ENCODE results near the gene RIMKLA. TPM values are rescaled to one million over a fixed set of nuclear protein-coding genes. Genes with fewer than 3 reads are reported as not detected.

RIMKLA gene
- total and polyA plus RNA-seq, 2 of the 13 experiments (the other 11 are each of a cell fraction or from before 2014, with no cell fraction given) = 2.5 to 3.8 TPM

DNA sequence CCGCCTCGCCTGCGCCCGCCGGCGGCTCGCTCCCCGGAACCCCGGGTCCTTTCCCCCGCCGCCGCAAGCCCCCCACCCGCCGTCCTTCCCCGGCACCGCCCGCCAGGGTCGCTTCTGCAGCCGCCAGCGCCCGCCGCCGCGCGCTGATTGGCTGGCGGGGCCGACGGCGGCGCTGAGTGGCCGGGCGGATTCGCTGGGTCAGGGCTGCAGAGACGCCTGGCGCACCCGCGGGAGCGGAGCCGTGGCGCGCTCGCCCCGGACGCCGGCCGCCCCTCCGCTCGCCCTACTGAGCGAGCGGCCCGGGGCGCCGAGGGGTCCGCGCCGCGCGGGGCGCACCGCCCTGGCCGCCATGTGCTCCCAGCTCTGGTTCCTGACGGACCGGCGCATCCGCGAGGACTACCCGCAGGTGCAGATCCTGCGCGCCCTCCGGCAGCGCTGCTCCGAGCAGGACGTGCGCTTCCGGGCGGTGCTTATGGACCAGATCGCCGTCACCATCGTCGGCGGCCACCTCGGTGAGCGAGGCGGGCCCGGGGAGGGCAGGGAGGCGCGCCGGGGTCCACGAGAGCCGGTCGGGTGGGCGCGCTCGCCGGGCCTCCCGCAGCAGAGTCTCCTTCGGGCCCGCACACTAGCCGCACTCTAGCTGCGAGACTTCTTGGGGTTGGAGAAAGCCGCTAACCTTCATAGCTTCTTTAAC, at the start of gene RIMKLA (continued):
- TF ChIP-seq, protein P1, sequence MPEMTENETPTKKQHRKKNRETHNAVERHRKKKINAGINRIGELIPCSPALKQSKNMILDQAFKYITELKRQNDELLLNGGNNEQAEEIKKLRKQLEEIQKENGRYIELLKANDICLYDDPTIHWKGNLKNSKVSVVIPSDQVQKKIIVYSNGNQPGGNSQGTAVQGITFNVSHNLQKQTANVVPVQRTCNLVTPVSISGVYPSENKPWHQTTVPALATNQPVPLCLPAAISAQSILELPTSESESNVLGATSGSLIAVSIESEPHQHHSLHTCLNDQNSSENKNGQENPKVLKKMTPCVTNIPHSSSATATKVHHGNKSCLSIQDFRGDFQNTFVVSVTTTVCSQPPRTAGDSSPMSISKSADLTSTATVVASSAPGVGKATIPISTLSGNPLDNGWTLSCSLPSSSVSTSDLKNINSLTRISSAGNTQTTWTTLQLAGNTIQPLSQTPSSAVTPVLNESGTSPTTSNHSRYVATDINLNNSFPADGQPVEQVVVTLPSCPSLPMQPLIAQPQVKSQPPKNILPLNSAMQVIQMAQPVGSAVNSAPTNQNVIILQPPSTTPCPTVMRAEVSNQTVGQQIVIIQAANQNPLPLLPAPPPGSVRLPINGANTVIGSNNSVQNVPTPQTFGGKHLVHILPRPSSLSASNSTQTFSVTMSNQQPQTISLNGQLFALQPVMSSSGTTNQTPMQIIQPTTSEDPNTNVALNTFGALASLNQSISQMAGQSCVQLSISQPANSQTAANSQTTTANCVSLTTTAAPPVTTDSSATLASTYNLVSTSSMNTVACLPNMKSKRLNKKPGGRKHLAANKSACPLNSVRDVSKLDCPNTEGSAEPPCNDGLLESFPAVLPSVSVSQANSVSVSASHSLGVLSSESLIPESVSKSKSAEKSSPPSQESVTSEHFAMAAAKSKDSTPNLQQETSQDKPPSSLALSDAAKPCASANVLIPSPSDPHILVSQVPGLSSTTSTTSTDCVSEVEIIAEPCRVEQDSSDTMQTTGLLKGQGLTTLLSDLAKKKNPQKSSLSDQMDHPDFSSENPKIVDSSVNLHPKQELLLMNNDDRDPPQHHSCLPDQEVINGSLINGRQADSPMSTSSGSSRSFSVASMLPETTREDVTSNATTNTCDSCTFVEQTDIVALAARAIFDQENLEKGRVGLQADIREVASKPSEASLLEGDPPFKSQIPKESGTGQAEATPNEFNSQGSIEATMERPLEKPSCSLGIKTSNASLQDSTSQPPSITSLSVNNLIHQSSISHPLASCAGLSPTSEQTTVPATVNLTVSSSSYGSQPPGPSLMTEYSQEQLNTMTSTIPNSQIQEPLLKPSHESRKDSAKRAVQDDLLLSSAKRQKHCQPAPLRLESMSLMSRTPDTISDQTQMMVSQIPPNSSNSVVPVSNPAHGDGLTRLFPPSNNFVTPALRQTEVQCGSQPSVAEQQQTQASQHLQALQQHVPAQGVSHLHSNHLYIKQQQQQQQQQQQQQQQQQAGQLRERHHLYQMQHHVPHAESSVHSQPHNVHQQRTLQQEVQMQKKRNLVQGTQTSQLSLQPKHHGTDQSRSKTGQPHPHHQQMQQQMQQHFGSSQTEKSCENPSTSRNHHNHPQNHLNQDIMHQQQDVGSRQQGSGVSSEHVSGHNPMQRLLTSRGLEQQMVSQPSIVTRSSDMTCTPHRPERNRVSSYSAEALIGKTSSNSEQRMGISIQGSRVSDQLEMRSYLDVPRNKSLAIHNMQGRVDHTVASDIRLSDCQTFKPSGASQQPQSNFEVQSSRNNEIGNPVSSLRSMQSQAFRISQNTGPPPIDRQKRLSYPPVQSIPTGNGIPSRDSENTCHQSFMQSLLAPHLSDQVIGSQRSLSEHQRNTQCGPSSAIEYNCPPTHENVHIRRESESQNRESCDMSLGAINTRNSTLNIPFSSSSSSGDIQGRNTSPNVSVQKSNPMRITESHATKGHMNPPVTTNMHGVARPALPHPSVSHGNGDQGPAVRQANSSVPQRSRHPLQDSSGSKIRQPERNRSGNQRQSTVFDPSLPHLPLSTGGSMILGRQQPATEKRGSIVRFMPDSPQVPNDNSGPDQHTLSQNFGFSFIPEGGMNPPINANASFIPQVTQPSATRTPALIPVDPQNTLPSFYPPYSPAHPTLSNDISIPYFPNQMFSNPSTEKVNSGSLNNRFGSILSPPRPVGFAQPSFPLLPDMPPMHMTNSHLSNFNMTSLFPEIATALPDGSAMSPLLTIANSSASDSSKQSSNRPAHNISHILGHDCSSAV (CRISPR knock-in tag; IDR thresholded peaks at IDR 0.05; ENCODE audit: borderline replicate concordance) = no peak
- no peak for TF ChIP-seq ZNF878 (CRISPR knock-in tag; IDR thresholded peaks at IDR 0.05)
- TF ChIP-seq, protein P2, sequence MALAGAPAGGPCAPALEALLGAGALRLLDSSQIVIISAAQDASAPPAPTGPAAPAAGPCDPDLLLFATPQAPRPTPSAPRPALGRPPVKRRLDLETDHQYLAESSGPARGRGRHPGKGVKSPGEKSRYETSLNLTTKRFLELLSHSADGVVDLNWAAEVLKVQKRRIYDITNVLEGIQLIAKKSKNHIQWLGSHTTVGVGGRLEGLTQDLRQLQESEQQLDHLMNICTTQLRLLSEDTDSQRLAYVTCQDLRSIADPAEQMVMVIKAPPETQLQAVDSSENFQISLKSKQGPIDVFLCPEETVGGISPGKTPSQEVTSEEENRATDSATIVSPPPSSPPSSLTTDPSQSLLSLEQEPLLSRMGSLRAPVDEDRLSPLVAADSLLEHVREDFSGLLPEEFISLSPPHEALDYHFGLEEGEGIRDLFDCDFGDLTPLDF (CRISPR knock-in tag; IDR thresholded peaks at IDR 0.05) = no peak
- TF ChIP-seq NFATC3 (CRISPR knock-in tag; IDR thresholded peaks at IDR 0.05) = no peak
- TF ChIP-seq AGO2 (optimal IDR thresholded peaks at IDR 0.05; ENCODE audit: low read depth, low read length) = no peak
- TF ChIP-seq ZSCAN22 (CRISPR knock-in tag; IDR thresholded peaks at IDR 0.05) = no peak
- TF ChIP-seq THYN1 (CRISPR knock-in tag; IDR thresholded peaks at IDR 0.05; ENCODE audit: borderline replicate concordance, low read depth) = no peak
- no peak for TF ChIP-seq TBX3 (IDR thresholded peaks at IDR 0.05; ENCODE audit: borderline replicate concordance)
- TF ChIP-seq ZNF337 (CRISPR knock-in tag; IDR thresholded peaks at IDR 0.05; ENCODE audit: borderline replicate concordance, low read depth) = no peak
- no peak for TF ChIP-seq ADNP (CRISPR knock-in tag; IDR thresholded peaks at IDR 0.05)
- TF ChIP-seq MAF1 (CRISPR knock-in tag; IDR thresholded peaks at IDR 0.05; ENCODE audit: borderline replicate concordance) = no peak
- TF ChIP-seq ZNF354B (CRISPR knock-in tag; IDR thresholded peaks at IDR 0.05) = no peak
- no peak for TF ChIP-seq NPAS2 (CRISPR knock-in tag; IDR thresholded peaks at IDR 0.05; ENCODE audit: borderline replicate concordance)
- TF ChIP-seq ZNF547 (CRISPR knock-in tag; IDR thresholded peaks at IDR 0.05) = no peak
- TF ChIP-seq, protein P3, sequence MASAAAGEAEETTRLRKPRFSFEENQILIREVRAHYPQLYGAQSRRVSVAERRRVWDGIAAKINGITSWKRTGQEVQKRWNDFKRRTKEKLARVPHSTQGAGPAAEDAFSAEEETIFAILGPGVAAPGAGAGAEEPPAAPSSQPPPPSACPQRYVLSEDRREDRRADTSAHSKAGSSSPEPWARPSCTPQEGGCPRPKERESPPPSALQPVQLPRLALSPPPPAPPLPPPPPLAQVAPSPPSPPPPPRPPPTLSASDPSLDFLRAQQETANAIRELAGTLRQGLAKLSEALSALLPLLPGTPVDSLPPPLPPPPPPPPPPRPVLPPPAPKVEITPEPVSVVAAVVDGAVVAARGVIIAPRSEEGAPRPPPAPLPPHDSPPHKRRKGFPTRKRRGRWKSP (CRISPR knock-in tag; IDR thresholded peaks at IDR 0.05) = peak; percentile 80
- no peak for TF ChIP-seq GABPA (IDR thresholded peaks at IDR 0.05; ENCODE audit: low read depth, low read length)
- no peak for TF ChIP-seq GABPA (CRISPR knock-in tag; IDR thresholded peaks at IDR 0.05; ENCODE audit: low read depth)
- no peak for TF ChIP-seq ZNF329 (CRISPR knock-in tag; IDR thresholded peaks at IDR 0.05; ENCODE audit: low read depth)
- TF ChIP-seq, protein P4, sequence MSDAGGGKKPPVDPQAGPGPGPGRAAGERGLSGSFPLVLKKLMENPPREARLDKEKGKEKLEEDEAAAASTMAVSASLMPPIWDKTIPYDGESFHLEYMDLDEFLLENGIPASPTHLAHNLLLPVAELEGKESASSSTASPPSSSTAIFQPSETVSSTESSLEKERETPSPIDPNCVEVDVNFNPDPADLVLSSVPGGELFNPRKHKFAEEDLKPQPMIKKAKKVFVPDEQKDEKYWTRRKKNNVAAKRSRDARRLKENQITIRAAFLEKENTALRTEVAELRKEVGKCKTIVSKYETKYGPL (CRISPR knock-in tag; IDR thresholded peaks at IDR 0.05) = no peak
- TF ChIP-seq SOX5 (CRISPR knock-in tag; IDR thresholded peaks at IDR 0.05; ENCODE audit: borderline replicate concordance) = no peak

All from HepG2 (cell line).